WTC11 (cell line): Measurements from ENCODE around the gene ZNHIT2. TPM values are rescaled to one million over a fixed set of nuclear protein-coding genes. Genes with fewer than 3 reads are reported as not detected.
A peak's percentile ranks its signal among the peaks of the same experiment; 100 is the strongest.

Experiments used
- ATAC-seq: fragments of 200-7000 bp; cut with Tn5 transposase; 2 replicates; pipeline ENCODE4 v1.10.0; 2021; ENCODE audit warnings: mild to moderate bottlenecking, moderate library complexity
- CTCF ChIA-PET: fragments of 300-600 bp; sonication (Branson Sonifier 250); formaldehyde crosslinking; loops from one replicate; lab custom pipeline; 2021; ENCODE audit warnings: antibody characterized with exemption; lab: Charles Lee
- POLR2A ChIA-PET: fragments of 350-600 bp; sonication (Branson Sonifier 250); formaldehyde crosslinking; loops from one replicate; lab custom pipeline; 2021; ENCODE audit warnings: antibody characterized with exemption; lab: Charles Lee
- DNase-seq: peaks from one replicate; pipeline ENCODE4 v3.0.0; 2021; ENCODE audit warnings: low spot score
- H3K27ac Mint-ChIP-seq: 2 replicates; pipeline ENCODE4 v1.8.0; 2021; ENCODE audit warnings: mixed read lengths
- H3K27me3 Mint-ChIP-seq: 2 replicates; pipeline ENCODE4 v1.8.0; 2021; ENCODE audit warnings: low read depth, mild to moderate bottlenecking, moderate library complexity, mixed read lengths
- H3K36me3 Mint-ChIP-seq: 2 replicates; pipeline ENCODE4 v1.8.0; 2021; ENCODE audit warnings: mixed read lengths
- H3K4me1 Mint-ChIP-seq: 2 replicates; pipeline ENCODE4 v1.8.0; 2022; ENCODE audit warnings: mixed read lengths
- H3K4me3 Mint-ChIP-seq: 2 replicates; pipeline ENCODE4 v1.8.0; 2021; ENCODE audit warnings: mild to moderate bottlenecking, moderate library complexity, mixed read lengths
- H3K9me3 Mint-ChIP-seq: 2 replicates; pipeline ENCODE4 v1.8.0; 2021; ENCODE audit warnings: mixed read lengths
- ARID4B ChIP-seq: sonication (generic); formaldehyde crosslinking; IDR thresholded peaks from 2 replicates; pipeline ENCODE4 v1.8.0; 2023; ENCODE audit warnings: missing genetic modification reagents, mild to moderate bottlenecking, borderline replicate concordance
- ATF1 ChIP-seq: sonication (generic); formaldehyde crosslinking; IDR thresholded peaks from 2 replicates; pipeline ENCODE4 v1.8.1; 2023; ENCODE audit warnings: mild to moderate bottlenecking, moderate library complexity, missing genetic modification reagents
- ATF6 ChIP-seq: sonication (generic); formaldehyde crosslinking; IDR thresholded peaks from 2 replicates; pipeline ENCODE4 v1.8.1; 2023; ENCODE audit warnings: mild to moderate bottlenecking, missing genetic modification reagents
- CDX4 ChIP-seq: fragments of 250-450 bp; sonication (Bioruptor Pico); IDR thresholded peaks from 2 replicates; pipeline ENCODE4 v1.9.0; 2021; ENCODE audit warnings: moderate library complexity, mild to moderate bottlenecking, inconsistent platforms, borderline replicate concordance
- E2F1 ChIP-seq: sonication (generic); formaldehyde crosslinking; IDR thresholded peaks from 2 replicates; pipeline ENCODE4 v1.8.0; 2022; ENCODE audit warnings: mild to moderate bottlenecking, missing genetic modification reagents
- ERG ChIP-seq: fragments of 250-450 bp; sonication (Bioruptor Pico); IDR thresholded peaks from 2 replicates; pipeline ENCODE4 v1.8.0; 2021; ENCODE audit warnings: mild to moderate bottlenecking
- ETV6 ChIP-seq: sonication (generic); formaldehyde crosslinking; IDR thresholded peaks from 2 replicates; pipeline ENCODE4 v1.8.1; 2022; ENCODE audit warnings: mild to moderate bottlenecking, missing genetic modification reagents
- FOXJ3 ChIP-seq: sonication (generic); formaldehyde crosslinking; IDR thresholded peaks from 2 replicates; pipeline ENCODE4 v1.9.0; 2021; ENCODE audit warnings: missing genetic modification reagents, mild to moderate bottlenecking, borderline replicate concordance
- FOXP1 ChIP-seq: sonication (generic); formaldehyde crosslinking; IDR thresholded peaks from 2 replicates; pipeline ENCODE4 v1.8.0; 2022; ENCODE audit warnings: missing genetic modification reagents, mild to moderate bottlenecking, moderate library complexity, borderline replicate concordance
- FOXP4 ChIP-seq: sonication (generic); formaldehyde crosslinking; IDR thresholded peaks from 2 replicates; pipeline ENCODE4 v1.8.0; 2022; ENCODE audit warnings: mild to moderate bottlenecking, missing genetic modification reagents
- HMGXB4 ChIP-seq: sonication (generic); formaldehyde crosslinking; IDR thresholded peaks from 2 replicates; pipeline ENCODE4 v1.8.1; 2023; ENCODE audit warnings: mild to moderate bottlenecking, moderate library complexity, missing genetic modification reagents
- MXD4 ChIP-seq: fragments of 250-450 bp; sonication (Bioruptor Pico); IDR thresholded peaks from 2 replicates; pipeline ENCODE4 v1.8.0; 2021; ENCODE audit warnings: mild to moderate bottlenecking, moderate library complexity, borderline replicate concordance
- NFATC4 ChIP-seq: fragments of 250-450 bp; sonication (Bioruptor Pico); IDR thresholded peaks from 2 replicates; pipeline ENCODE4 v1.9.0; 2021; ENCODE audit warnings: mild to moderate bottlenecking
- NR2C2 ChIP-seq: sonication (generic); formaldehyde crosslinking; IDR thresholded peaks from 2 replicates; pipeline ENCODE4 v1.8.0; 2022; ENCODE audit warnings: mild to moderate bottlenecking, missing genetic modification reagents
- RORB ChIP-seq: fragments of 250-450 bp; sonication (Bioruptor Pico); IDR thresholded peaks from 2 replicates; pipeline ENCODE4 v1.9.0; 2021; ENCODE audit warnings: mild to moderate bottlenecking
- USF1 ChIP-seq: sonication (generic); formaldehyde crosslinking; IDR thresholded peaks from 2 replicates; pipeline ENCODE4 v1.8.0; 2022; ENCODE audit warnings: mild to moderate bottlenecking, missing genetic modification reagents
- ZBTB43 ChIP-seq: sonication (generic); formaldehyde crosslinking; IDR thresholded peaks from 2 replicates; pipeline ENCODE4 v1.8.1; 2023; ENCODE audit warnings: mild to moderate bottlenecking, missing genetic modification reagents
- ZNF138 ChIP-seq: sonication (generic); formaldehyde crosslinking; conservative IDR thresholded peaks from 2 replicates; pipeline ENCODE4 v1.8.1; 2022; ENCODE audit warnings: mild to moderate bottlenecking, moderate library complexity, missing genetic modification reagents
- total RNA-seq: library from RNA; stranded (reverse); gene quantifications from 3 replicates; pipeline ENCODE4 v1.2.3, GENCODE V29; 2021

ZNHIT2 gene
- total RNA-seq, 1 experiment from 2014 or later, result 16.7 TPM

GRCh38 chr11:65095427-65095826 lies 22.1 kb downstream of the ZNHIT2 start:
- H3K9me3 Mint-ChIP-seq, result no peaks in the 10 kb centered on the region
- peak overlapping the region; percentile 99 for H3K27ac Mint-ChIP-seq
- H3K36me3 Mint-ChIP-seq, result peaks cover 8% of the 10 kb centered on the region
- ChIA-PET POLR2A (interaction anchor here (0.7 to 1.6 kb wide), 2 partner anchors 17 to 21 kb away, joined by 3 to 5 read pairs; partner anchors contain the start of gene ZNHIT2), CTCF (interaction anchor here (1.6 to 9.9 kb wide), 3 partner anchors 16 to 109 kb away, joined by 3 to 104 read pairs (median 3); partner anchors contain the start of genes TM7SF2 and ZNHIT2)
- ATAC-seq (no peak), DNase-seq (no peak)
- H3K4me1 Mint-ChIP-seq, result peaks cover 6% of the 10 kb centered on the region
- no peak for TF ChIP-seq MXD4 (CRISPR knock-in tag)
- TF ChIP-seq E2F1, result no peak
- TF ChIP-seq NR2C2 (CRISPR knock-in tag), result no peak
- TF ChIP-seq ETV6, result no peak
- TF ChIP-seq FOXJ3, result no peak
- no peak for TF ChIP-seq RORB (CRISPR knock-in tag)
- no peak for TF ChIP-seq ATF1
- no peak for TF ChIP-seq FOXP4 (CRISPR knock-in tag)
- no peak for TF ChIP-seq FOXP1
- no peak for TF ChIP-seq NFATC4
- TF ChIP-seq ERG (CRISPR knock-in tag), result no peak
- no peak for TF ChIP-seq ZBTB43 (CRISPR knock-in tag)
- TF ChIP-seq ARID4B (CRISPR knock-in tag), result no peak
- TF ChIP-seq CDX4 (CRISPR knock-in tag), result no peak
- TF ChIP-seq ZNF138 (CRISPR knock-in tag), result no peak
- no peak for TF ChIP-seq HMGXB4 (CRISPR knock-in tag)
- no peak for TF ChIP-seq ATF6
- no peak for TF ChIP-seq USF1
- H3K4me3 Mint-ChIP-seq, result peak overlapping the region; percentile 90
- no peaks in the 10 kb centered on the region for H3K27me3 Mint-ChIP-seq
